CD14-positive monocyte (primary cell): Measurements from ENCODE around the gene ETS1. TPM values are rescaled to one million over a fixed set of nuclear protein-coding genes. Genes with fewer than 3 reads are reported as not detected.

Experiments used
- DNase-seq, 3 donors: peaks; one replicate each; pipeline ENCODE4 v3.0.0-alpha.2; 2011 to 2022
- H2AFZ ChIP-seq: 2 replicates; pipeline ENCODE4 v1.6.0; 2012; ENCODE audit warnings: mild to moderate bottlenecking, low read depth, low read length, inconsistent platforms; ENCODE audit not compliant: insufficient read depth, poor library complexity, severe bottlenecking
- H3K27ac ChIP-seq, 2 donors: 1 replicate in 1 of 2; 2 replicates in 1 of 2; pipeline ENCODE4 v1.5.1; 2012 to 2013; ENCODE audit warnings: low read length in 2 of 2, control low read depth in 1 of 2, inconsistent platforms in 1 of 2, low read depth in 1 of 2, mild to moderate bottlenecking in 1 of 2
- H3K27me3 ChIP-seq, 2 donors: one replicate each; pipeline versions ENCODE4 v1.6.0 to v1.6.1; 2011 to 2013; ENCODE audit warnings: low read length in 2 of 2; ENCODE audit not compliant: control insufficient read depth in 2 of 2, insufficient read depth in 2 of 2
- H3K36me3 ChIP-seq, 2 donors: replicated peaks in 1 of 2; 1 replicate in 1 of 2; 2 replicates in 1 of 2; pipeline versions ENCODE4 v1.5.1 to v1.6.1; 2012 to 2013; ENCODE audit warnings: low read length in 2 of 2, control low read depth in 1 of 2, inconsistent platforms in 1 of 2, mild to moderate bottlenecking in 1 of 2; ENCODE audit not compliant: insufficient read depth in 2 of 2, control insufficient read depth in 1 of 2
- H3K4me1 ChIP-seq, 2 donors: 1 replicate in 1 of 2; 2 replicates in 1 of 2; pipeline versions ENCODE4 v1.5.1 to v1.6.1; 2012 to 2013; ENCODE audit warnings: low read length in 2 of 2, control low read depth in 1 of 2, inconsistent platforms in 1 of 2, mild to moderate bottlenecking in 1 of 2, moderate library complexity in 1 of 2; ENCODE audit not compliant: insufficient read depth in 2 of 2, control insufficient read depth in 1 of 2
- H3K4me2 ChIP-seq: replicated peaks from 2 replicates; pipeline ENCODE3; 2012; ENCODE audit warnings: low read length, moderate library complexity, mild to moderate bottlenecking; ENCODE audit not compliant: poor library complexity, severe bottlenecking; ENCODE audit errors: extremely low read depth
- H3K4me3 ChIP-seq, 3 experiments: fragments of 200-600 bp in 1 of 3; sonication (generic) in 1 of 3; replicated peaks in 1 of 3; 1 replicate in 2 of 3; 2 replicates in 1 of 3; pipeline ENCODE4 v1.5.1; 2011 to 2013; ENCODE audit warnings: low read length in 3 of 3, mild to moderate bottlenecking in 3 of 3, control low read depth in 2 of 3, low read depth in 2 of 3, inconsistent platforms in 1 of 3, moderate library complexity in 1 of 3
- H3K79me2 ChIP-seq: 2 replicates; pipeline ENCODE4 v1.6.0; 2012; ENCODE audit warnings: mild to moderate bottlenecking, control low read depth, inconsistent platforms, low read length, moderate library complexity; ENCODE audit not compliant: insufficient read depth
- H3K9ac ChIP-seq: 2 replicates; pipeline ENCODE4 v1.6.0; 2017; ENCODE audit warnings: low read length, mild to moderate bottlenecking; ENCODE audit not compliant: insufficient read depth, poor library complexity, severe bottlenecking
- H3K9me3 ChIP-seq, 2 donors: replicated peaks in 1 of 2; 1 replicate in 1 of 2; 2 replicates in 1 of 2; pipeline versions ENCODE4 v1.5.1 to v1.6.1; 2012 to 2013; ENCODE audit warnings: low read length in 2 of 2, control low read depth in 1 of 2; ENCODE audit not compliant: control insufficient read depth in 1 of 2, insufficient read depth in 1 of 2
- H4K20me1 ChIP-seq: 2 replicates; pipeline ENCODE4 v1.6.0; 2012; ENCODE audit warnings: mild to moderate bottlenecking, low read length, control low read depth, moderate library complexity; ENCODE audit not compliant: insufficient read depth
- H3K27ac Mint-ChIP-seq, 7 donors: one replicate each; pipeline ENCODE4 v1.8.0; 2020; ENCODE audit warnings: mild to moderate bottlenecking in 7 of 7, mixed read lengths in 7 of 7, moderate library complexity in 6 of 7, inconsistent platforms in 2 of 7
- H3K27me3 Mint-ChIP-seq, 3 donors: one replicate each; pipeline ENCODE4 v1.8.0; 2021 to 2022; ENCODE audit warnings: low read depth in 3 of 3, mild to moderate bottlenecking in 3 of 3, mixed read lengths in 3 of 3, moderate library complexity in 3 of 3, inconsistent platforms in 1 of 3
- H3K36me3 Mint-ChIP-seq, 2 donors: one replicate each; pipeline ENCODE4 v1.8.0; 2020; ENCODE audit warnings: mixed read lengths in 2 of 2, inconsistent platforms in 1 of 2, mild to moderate bottlenecking in 1 of 2
- H3K4me1 Mint-ChIP-seq: one replicate; pipeline ENCODE4 v1.8.0; 2020; ENCODE audit warnings: mild to moderate bottlenecking, mixed read lengths
- H3K4me3 Mint-ChIP-seq, 2 donors: one replicate each; pipeline ENCODE4 v1.8.0; 2020; ENCODE audit warnings: mild to moderate bottlenecking in 2 of 2, mixed read lengths in 2 of 2, moderate library complexity in 1 of 2
- H3K9me3 Mint-ChIP-seq, 7 donors: one replicate each; pipeline ENCODE4 v1.8.0; 2020 to 2022; ENCODE audit warnings: mixed read lengths in 7 of 7, mild to moderate bottlenecking in 6 of 7, moderate library complexity in 6 of 7, inconsistent platforms in 2 of 7
- WGBS: methylation state at CpG from one replicate; pipeline ENCODE4 v1.1.5; 2013; ENCODE audit warnings: missing lambda C conversion rate; ENCODE audit not compliant: insufficient coverage; 5-methylcytosine and 5-hydroxymethylcytosine counted together
- intact Hi-C, 2 donors: fragments of 100-400 bp; cut with micrococcal nuclease; formaldehyde crosslinking; loops; one replicate each; pipeline versions ENCODE4 v1.15.0 to v1.15.1; 2023
- polyA plus RNA-seq, 3 donors: library from polyadenylated mRNA; depleted of rRNA in 1 of 3; unstranded in 2 of 3; stranded (reverse) in 1 of 3; fragments of 300-500 nt in 2 of 3; fragments of >200 nt in 1 of 3; fragmentation: Illumina TruSeq in 2 of 3; gene quantifications; 1 replicate in 2 of 3; 2 replicates in 1 of 3; pipeline ENCODE4 v1.2.3, GENCODE V29; 2012 to 2021
- TF ChIP-seq, protein P1 (sequence below): fragments of 200-600 bp; IDR thresholded peaks from one replicate; pipeline ENCODE4 v1.8.0; 2022; ENCODE audit warnings: antibody characterized with exemption, mild to moderate bottlenecking

The ETS1 gene
- polyA plus RNA-seq, 3 donors: 0.67 to 1.6 (median 1.6) TPM

DNA sequence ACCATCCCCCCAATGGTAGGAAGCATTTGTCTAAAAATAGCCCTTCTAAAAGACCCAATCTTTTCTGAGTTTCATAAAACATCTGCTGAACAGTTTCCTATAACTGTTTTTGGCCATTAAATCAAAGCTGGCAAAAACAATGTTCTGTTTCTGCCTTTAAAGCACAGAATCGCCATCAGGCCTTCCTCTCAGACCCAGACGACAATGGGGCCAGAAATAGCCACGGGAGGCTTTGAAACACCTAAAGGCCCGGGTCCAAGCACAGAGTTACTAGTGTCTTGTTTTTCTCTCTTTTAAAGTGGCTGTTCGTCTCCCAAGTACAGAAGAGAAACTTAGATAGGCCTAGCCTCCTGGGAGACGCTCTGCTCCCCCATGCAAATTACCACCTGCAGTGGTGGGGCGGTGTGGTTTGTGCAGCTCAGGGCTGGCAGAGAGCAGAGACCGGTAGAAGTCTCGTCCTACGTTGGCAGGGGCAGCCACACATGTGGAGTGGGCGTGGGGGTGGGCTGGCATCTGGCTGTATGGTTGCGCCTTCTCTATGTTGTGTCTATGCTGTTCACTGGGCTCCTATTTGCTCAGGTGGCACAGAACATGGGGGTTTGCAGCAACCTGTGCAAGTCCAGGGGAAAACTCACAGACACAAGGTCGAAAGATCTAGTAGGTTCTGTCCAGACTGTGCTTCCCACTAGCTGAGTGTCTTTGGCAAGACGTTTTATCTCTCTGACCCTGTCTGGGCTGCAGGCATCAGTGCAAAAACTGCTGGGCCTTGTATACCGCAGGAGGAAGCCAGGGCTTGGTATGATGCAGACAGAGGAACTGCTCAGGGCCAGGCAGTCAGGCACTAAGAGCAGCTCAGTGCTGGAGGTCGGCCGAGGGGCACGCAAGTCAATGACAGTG, 23.6 kb upstream of the ETS1 start:
- H4K20me1 ChIP-seq: no peaks in the 10 kb centered on the region
- H3K27me3 Mint-ChIP-seq: peaks cover 4 to 7% (median 6%) of the 10 kb centered on the region in 3 donors
- H3K4me1 Mint-ChIP-seq: peaks cover 15% of the 10 kb centered on the region
- no peak overlapping the region for H3K4me3 Mint-ChIP-seq
- H3K27ac ChIP-seq: no peak overlapping the region
- H3K4me3 ChIP-seq: no peak overlapping the region
- no peak overlapping the region for H2AFZ ChIP-seq
- peaks cover 3 to 8% of the 10 kb centered on the region in 2 donors for H3K4me1 ChIP-seq
- DNase-seq: no peak
- 16% methylated on average over 16 of the region's 18 CpGs for WGBS
- intact Hi-C loops: no loop called here
- H3K79me2 ChIP-seq: no peaks in the 10 kb centered on the region
- H3K9me3 ChIP-seq: no peaks in the 10 kb centered on the region
- no peaks in the 10 kb centered on the region for H3K9me3 Mint-ChIP-seq
- H3K27me3 ChIP-seq: no peaks in the 10 kb centered on the region
- no peak overlapping the region for H3K9ac ChIP-seq
- no peaks in the 10 kb centered on the region for H3K36me3 Mint-ChIP-seq
- peak overlapping the region in 2 of 7 donors; percentile 5 to 65 for H3K27ac Mint-ChIP-seq
- H3K4me2 ChIP-seq: no peak overlapping the region
- TF ChIP-seq, protein P1, sequence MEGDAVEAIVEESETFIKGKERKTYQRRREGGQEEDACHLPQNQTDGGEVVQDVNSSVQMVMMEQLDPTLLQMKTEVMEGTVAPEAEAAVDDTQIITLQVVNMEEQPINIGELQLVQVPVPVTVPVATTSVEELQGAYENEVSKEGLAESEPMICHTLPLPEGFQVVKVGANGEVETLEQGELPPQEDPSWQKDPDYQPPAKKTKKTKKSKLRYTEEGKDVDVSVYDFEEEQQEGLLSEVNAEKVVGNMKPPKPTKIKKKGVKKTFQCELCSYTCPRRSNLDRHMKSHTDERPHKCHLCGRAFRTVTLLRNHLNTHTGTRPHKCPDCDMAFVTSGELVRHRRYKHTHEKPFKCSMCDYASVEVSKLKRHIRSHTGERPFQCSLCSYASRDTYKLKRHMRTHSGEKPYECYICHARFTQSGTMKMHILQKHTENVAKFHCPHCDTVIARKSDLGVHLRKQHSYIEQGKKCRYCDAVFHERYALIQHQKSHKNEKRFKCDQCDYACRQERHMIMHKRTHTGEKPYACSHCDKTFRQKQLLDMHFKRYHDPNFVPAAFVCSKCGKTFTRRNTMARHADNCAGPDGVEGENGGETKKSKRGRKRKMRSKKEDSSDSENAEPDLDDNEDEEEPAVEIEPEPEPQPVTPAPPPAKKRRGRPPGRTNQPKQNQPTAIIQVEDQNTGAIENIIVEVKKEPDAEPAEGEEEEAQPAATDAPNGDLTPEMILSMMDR: no peak
- no peaks in the 10 kb centered on the region for H3K36me3 ChIP-seq

DNA sequence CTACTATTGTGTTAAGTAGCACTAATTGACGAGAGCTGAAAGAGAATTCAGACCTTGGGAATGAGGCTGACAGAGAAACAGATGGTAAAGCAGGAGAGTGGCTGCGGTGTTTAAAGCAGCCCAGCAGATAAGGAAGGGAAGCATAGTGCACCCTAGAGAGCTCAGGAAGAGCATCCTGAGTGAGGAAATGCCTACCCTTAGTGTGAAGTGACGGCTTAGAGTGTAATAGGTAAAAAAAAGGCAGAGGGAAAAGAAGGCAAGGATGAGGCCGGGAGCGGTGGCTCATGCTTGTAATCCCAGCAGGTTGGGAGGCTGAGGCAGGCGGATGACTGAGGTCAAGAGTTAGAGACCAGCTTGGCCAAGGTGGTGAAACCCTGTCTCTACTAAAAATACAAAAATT, 22.4 kb upstream of the ETS1 start:
- Mint-ChIP-seq H3K4me1 (peaks cover 15% of the 10 kb centered on the region), H3K36me3 (no peaks in the 10 kb centered on the region), H3K4me3 (no peak overlapping the region), H3K27me3 (peaks cover 4 to 6% (median 5%) of the 10 kb centered on the region in 3 donors), H3K27ac (peak overlapping the region in 1 of 7 donors; percentile 26), H3K9me3 (no peaks in the 10 kb centered on the region)
- H3K27ac ChIP-seq: no peak overlapping the region
- no peaks in the 10 kb centered on the region for H3K9me3 ChIP-seq
- no peak overlapping the region for H3K4me2 ChIP-seq
- no peaks in the 10 kb centered on the region for H3K27me3 ChIP-seq
- no peaks in the 10 kb centered on the region for H3K36me3 ChIP-seq
- H3K4me3 ChIP-seq: no peak overlapping the region
- WGBS: 93% methylated on average over 3 of the region's 6 CpGs
- no peak overlapping the region for H3K9ac ChIP-seq
- peaks cover 3 to 8% of the 10 kb centered on the region in 2 donors for H3K4me1 ChIP-seq
- H2AFZ ChIP-seq: no peak overlapping the region
- TF ChIP-seq, protein P1: no peak
- intact Hi-C loops: no loop called here
- no peak for DNase-seq
- no peaks in the 10 kb centered on the region for H4K20me1 ChIP-seq
- H3K79me2 ChIP-seq: no peaks in the 10 kb centered on the region
